HCEC 1CT (cell line): Measurements from ENCODE around the gene SAMD10.
"Not testable (repeated sequence)": the region's sequence is repeated elsewhere in the genome, so short reads cannot be mapped to it uniquely, and the experiment has no call there.

Experiments used
- DNase-seq: peaks from one replicate; pipeline ENCODE4 v3.0.0-alpha.2; 2017

SAMD10 gene

DNA sequence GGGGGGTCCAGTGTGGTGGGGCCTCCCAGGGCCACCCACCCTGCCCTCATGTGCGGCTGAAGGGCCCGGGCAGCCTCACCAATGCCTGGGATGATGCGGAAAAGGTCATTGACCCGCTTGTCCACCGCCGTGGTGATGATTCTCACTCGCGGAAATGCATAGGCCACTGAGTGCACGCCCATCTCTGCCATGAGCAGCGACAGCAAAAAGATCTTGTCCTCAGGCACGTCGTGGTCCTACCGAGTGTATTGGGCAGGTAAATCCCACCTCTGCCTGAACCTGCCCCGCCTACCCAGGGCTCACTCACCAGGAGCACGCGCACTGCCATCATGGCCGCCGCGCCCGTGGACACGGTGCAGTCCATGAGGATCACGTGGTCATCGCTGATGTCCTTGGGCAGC is 39.4 kb downstream of the SAMD10 start:
- DNase-seq, result no peak

- no peak for DNase-seq
These were observed 40.1 kb downstream of the SAMD10 start for GRCh38 chr20:63939061-63939935.

GRCh38 chr20:63937596-63937995 is 41.8 kb downstream of the SAMD10 start:
- no peak for DNase-seq

DNA sequence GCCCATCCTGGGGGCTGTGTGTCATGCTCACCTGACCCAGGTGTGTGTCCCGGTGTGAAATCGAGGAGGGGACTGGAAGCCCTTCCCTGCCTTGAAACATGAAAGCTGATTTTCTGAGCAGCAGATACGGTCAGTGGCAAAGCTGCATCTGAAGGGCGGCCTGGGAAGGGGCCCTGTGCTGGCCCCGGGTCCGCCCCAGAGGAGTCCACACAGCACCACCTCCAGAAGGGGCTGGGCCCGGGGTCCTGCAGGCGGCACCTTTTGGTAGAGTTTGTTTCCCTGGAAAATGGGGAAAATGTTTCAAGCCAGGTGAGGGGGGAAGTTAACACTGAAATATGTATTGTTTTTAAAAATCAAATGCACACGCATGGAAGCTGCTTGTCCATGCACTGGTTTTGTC is 44.0 kb downstream of the SAMD10 start:
- DNase-seq, result no peak

- DNase-seq, result no peak
These were observed 45.0 kb downstream of the SAMD10 start for GRCh38 chr20:63934271-63935068.

DNA sequence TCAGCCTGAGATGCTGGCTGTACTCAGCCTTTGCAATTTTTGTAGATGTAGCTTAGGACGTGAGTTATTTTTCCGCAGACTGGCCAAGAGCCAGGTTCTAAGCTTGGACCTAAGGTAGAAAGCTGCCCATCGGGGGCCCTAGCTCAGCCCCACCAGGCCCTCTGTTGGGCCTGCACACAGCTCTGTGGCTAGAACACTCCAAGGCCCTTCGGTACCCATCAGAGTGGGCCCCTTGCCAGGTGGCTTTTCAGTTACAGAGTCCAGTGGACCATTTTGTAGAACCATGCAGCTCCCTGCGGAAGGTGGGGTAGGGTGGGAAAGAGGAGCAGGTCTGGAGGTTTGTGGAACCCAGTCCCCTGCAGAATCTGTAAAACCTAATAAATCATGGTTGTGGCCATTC is 45.8 kb downstream of the SAMD10 start:
- DNase-seq, result no peak

DNA sequence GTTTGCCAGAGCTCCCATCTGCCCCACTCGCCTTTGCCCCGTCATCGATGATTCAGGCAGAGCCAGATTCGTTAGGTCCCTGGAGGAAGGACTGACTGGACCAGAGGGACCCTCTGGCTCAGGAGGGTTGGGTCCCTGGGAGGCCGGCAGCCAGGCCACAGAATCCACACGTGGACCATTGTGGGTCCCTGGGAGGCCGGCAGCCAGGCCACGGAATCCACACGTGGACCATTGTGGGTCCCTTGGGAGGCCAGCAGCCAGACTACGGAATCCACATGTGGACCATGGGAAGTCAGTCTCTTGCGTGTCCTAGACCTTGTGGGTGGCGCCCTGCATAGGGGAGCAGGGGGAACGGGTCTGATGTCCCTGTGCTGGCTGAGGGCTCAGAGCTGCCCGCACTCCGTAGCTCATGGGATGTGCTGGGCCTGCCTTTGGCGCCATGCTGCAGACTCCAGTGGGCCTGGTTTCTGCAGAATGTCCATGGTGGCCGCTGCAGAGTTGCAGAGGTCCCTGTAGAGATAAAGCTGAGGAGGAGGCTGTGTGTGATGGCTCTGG is 46.8 kb downstream of the SAMD10 start:
- no peak for DNase-seq

GRCh38 chr20:63931735-63932134 is 47.7 kb downstream of the SAMD10 start:
- no peak for DNase-seq

DNA sequence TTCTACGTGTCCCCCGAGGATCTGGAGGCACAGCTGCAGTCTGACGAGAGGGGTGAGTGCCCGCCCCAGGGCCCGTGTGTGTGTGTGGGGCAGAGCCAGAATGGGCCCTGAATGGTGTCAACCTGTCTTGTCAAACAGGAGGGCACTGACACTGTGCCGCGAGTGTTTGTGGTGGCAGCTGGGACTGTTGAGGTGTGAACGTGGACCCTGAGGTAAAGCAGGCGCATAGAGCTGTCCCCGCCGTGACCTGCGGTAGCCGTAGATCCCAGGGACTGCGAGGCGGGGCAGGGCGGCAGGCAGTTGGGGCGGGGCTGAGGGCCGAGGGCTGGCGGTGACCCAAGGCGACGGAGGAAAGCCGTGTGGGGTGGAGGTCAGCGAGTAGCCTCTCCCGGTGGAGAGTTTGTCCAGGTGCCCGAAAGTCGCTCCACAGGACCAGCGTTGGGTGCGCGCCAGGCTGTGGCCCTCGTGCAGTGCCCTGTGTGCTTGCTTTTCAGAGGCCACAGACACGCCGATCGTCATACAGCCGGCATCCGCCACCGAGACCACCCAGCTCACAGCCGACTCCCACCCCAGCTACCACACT is 48.4 kb downstream of the SAMD10 start:
- DNase-seq, result no peak

DNA sequence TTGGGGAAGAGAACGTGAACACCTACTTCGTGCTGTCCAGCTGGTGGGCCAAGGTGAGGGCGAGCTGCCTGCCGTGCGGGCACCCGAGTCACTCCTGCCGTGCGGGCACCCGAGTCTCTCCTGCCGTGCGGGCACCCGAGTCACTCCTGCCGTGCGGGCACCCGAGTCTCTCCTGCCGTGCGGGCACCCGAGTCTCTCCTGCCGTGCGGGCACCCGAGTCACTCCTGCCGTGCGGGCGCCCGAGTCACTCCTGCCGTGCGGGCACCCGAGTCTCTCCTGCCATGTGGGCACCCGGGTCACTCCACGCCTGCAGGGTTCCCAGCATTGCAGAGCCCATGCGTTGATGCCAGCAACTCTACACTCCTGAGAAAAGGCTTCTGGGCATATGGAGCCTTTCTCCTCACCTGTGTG is 50.0 kb downstream of the SAMD10 start:
- DNase-seq, result not testable (repeated sequence)

GRCh38 chr20:63929071-63929470 is 50.4 kb downstream of the SAMD10 start:
- no peak for DNase-seq

GRCh38 chr20:63926298-63926697 is 53.1 kb downstream of the SAMD10 start:
- no peak for DNase-seq

GRCh38 chr20:63924241-63924640 is 55.2 kb downstream of the SAMD10 start:
- DNase-seq, result no peak
